ENCODE data around the gene PSMB7. TPM values are rescaled to one million over a fixed set of nuclear protein-coding genes. Genes with fewer than 3 reads are reported as not detected.

PSMB7 gene
- total RNA-seq, 1 donor from 2014 or later: 108 TPM

- no peak for TF ChIP-seq CTCF (IDR thresholded peaks at IDR 0.05)
- Mint-ChIP-seq H3K36me3 (ENCODE audit: low read depth) (peaks cover 11% of the 10 kb centered on the region), H3K27ac (ENCODE audit: unreplicated experiment) (no peak overlapping the region), H3K9me3 (ENCODE audit: low read depth) (no peaks in the 10 kb centered on the region), H3K27me3 (ENCODE audit: low read depth) (no peaks in the 10 kb centered on the region), H3K4me1 (ENCODE audit: low read depth) (peaks cover 22% of the 10 kb centered on the region), H3K4me3 (ENCODE audit: unreplicated experiment) (no peak overlapping the region)
- DNase-seq (ENCODE audit: low spot score): no peak
Measured at GRCh38 chr9:124359855-124360678, 55.2 kb downstream of the PSMB7 start.

GRCh38 chr9:124359426-124359825, 55.8 kb downstream of the PSMB7 start:
- Mint-ChIP-seq H3K4me1 (ENCODE audit: low read depth) (peaks cover 24% of the 10 kb centered on the region), H3K4me3 (ENCODE audit: unreplicated experiment) (no peak overlapping the region), H3K36me3 (ENCODE audit: low read depth) (peaks cover 11% of the 10 kb centered on the region), H3K27ac (ENCODE audit: unreplicated experiment) (peak overlapping the region; percentile 22), H3K9me3 (ENCODE audit: low read depth) (no peaks in the 10 kb centered on the region), H3K27me3 (ENCODE audit: low read depth) (no peaks in the 10 kb centered on the region)
- TF ChIP-seq CTCF (IDR thresholded peaks at IDR 0.05): no peak
- DNase-seq (ENCODE audit: low spot score): no peak

DNA sequence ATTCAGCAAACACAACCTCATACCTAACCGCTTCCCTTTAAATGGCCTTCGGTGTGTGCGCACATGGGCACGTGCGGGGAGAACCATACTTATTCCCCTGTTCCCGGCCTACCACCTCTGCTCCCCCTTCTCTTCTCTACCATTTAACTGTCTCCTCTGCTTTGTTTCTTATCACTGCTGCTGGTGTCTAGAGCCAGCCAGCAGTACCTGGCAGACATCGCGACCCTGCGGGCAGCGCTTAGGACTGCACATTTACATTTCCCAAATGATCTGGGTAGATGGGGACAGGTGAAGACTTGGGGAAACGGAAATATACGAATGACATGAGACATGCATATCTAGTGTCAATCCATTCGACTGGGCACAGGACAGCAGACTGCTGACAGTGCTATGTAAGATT, 56.6 kb downstream of the PSMB7 start:
- Mint-ChIP-seq H3K4me3 (ENCODE audit: unreplicated experiment) (no peak overlapping the region), H3K36me3 (ENCODE audit: low read depth) (peaks cover 16% of the 10 kb centered on the region), H3K4me1 (ENCODE audit: low read depth) (peaks cover 30% of the 10 kb centered on the region), H3K27ac (ENCODE audit: unreplicated experiment) (peak overlapping the region; percentile 1), H3K27me3 (ENCODE audit: low read depth) (no peaks in the 10 kb centered on the region), H3K9me3 (ENCODE audit: low read depth) (no peaks in the 10 kb centered on the region)
- no peak for TF ChIP-seq CTCF (IDR thresholded peaks at IDR 0.05)
- no peak for DNase-seq (ENCODE audit: low spot score)

- Mint-ChIP-seq H3K36me3 (ENCODE audit: low read depth) (peaks cover 22% of the 10 kb centered on the region), H3K27ac (ENCODE audit: unreplicated experiment) (peak overlapping the region; percentile 61), H3K4me3 (ENCODE audit: unreplicated experiment) (no peak overlapping the region), H3K9me3 (ENCODE audit: low read depth) (no peaks in the 10 kb centered on the region), H3K4me1 (ENCODE audit: low read depth) (peaks cover 33% of the 10 kb centered on the region), H3K27me3 (ENCODE audit: low read depth) (no peaks in the 10 kb centered on the region)
- DNase-seq (ENCODE audit: low spot score): no peak
- peak; percentile 55 for TF ChIP-seq CTCF (IDR thresholded peaks at IDR 0.05)
Measured at GRCh38 chr9:124357721-124358361, 57.4 kb downstream of the PSMB7 start.

GRCh38 chr9:124356745-124357390, 58.4 kb downstream of the PSMB7 start:
- Mint-ChIP-seq H3K27ac (ENCODE audit: unreplicated experiment) (peak overlapping the region; percentile 61), H3K36me3 (ENCODE audit: low read depth) (peaks cover 31% of the 10 kb centered on the region), H3K9me3 (ENCODE audit: low read depth) (no peaks in the 10 kb centered on the region), H3K4me3 (ENCODE audit: unreplicated experiment) (no peak overlapping the region), H3K27me3 (ENCODE audit: low read depth) (no peaks in the 10 kb centered on the region), H3K4me1 (ENCODE audit: low read depth) (peaks cover 37% of the 10 kb centered on the region)
- no peak for DNase-seq (ENCODE audit: low spot score)
- no peak for TF ChIP-seq CTCF (IDR thresholded peaks at IDR 0.05)
